Fibroblast of lung (primary cell): ENCODE measurements around the gene UBE2L6.

Source experiments
- CTCF ChIP-seq, 2 donors: IDR thresholded peaks in 1 of 2; conservative IDR thresholded peaks in 1 of 2; 1 replicate in 1 of 2; 2 replicates in 1 of 2; pipeline ENCODE4 v1.5.1; 2011 to 2012; ENCODE audit warnings: low read length in 2 of 2, control low read depth in 1 of 2, inconsistent platforms in 1 of 2, low read depth in 1 of 2, mild to moderate bottlenecking in 1 of 2
- EZH2 ChIP-seq: IDR thresholded peaks from 2 replicates; pipeline ENCODE4 v1.5.1; 2012; ENCODE audit warnings: low read length, control low read depth, mild to moderate bottlenecking; ENCODE audit errors: missing control alignments

DNA sequence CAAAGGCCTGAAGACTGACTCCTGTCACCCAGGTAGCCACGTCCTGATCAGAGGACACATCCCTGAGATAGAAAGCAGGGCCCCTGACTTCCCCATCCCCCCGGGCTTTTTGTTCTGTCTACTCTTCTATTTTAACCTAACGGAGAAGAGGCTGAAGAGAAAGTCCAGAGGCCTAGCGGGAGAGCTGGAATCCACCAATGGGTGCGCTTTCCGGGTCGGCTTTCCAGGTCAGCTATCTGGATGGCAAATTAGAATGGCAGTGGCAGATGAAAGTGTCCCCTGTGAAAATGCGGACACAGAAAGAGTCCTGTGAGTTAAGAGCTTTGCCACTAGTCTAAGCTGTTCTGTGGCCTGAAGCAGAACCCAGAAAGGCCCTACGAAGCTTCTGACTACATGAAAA lies 16.9 kb upstream of the UBE2L6 start:
- TF ChIP-seq CTCF (conservative IDR thresholded peaks at IDR 0.05 in 1 of 2, IDR thresholded peaks at IDR 0.05 in 1 of 2; ENCODE audit: low read depth in 1 of 2, low read length in 2 of 2): no peak
- no peak for TF ChIP-seq EZH2
